Eye (tissue), 1 donor: ENCODE data around the gene AEN.

Experiments
- DNase-seq: peaks from one replicate; pipeline ENCODE4 v3.0.0-alpha.2; 2015

The AEN gene, protein sequence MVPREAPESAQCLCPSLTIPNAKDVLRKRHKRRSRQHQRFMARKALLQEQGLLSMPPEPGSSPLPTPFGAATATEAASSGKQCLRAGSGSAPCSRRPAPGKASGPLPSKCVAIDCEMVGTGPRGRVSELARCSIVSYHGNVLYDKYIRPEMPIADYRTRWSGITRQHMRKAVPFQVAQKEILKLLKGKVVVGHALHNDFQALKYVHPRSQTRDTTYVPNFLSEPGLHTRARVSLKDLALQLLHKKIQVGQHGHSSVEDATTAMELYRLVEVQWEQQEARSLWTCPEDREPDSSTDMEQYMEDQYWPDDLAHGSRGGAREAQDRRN

DNA sequence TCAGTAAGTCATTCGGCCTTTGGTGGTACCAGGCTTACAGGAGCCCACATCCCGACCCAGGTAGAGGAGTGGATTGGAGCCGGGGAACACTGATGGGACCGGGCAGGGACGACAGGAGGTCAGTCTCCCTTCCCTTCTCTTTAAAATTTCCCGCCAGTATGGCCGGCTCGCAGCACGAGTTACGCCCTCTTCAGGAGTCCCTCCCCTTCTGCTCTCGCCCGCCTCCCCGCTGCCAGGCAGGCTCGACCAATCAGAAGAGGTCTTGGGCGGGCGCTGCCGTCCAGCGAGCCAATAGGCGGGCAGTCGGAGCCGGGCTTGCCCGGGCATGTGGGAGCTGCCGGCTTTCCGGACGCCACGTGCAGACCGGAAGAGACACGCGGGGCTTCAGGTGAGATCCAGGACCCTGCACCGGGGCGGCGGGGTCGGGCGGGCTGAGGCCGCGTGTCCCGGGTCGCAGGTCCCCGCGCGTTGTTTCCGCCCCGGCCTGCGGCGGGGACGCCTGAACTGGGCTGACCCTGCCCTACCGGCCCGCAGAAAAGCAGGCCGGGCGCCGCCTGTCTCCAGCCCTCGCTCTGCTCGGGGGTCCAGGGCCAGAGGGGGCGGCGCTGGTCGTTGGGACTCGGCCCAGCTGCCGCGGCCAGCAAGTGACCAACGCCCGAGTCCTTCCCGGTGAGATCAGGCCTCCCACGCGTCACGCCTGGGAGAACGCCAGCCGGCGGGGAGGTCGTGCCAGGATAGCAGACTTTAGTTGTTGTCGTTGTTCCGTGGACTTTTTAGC is at the start of gene AEN:
Gene AEN, plus strand, starts transcription at position 346 of the 778 bp plus-strand sequence. CDS start 4,870 bp downstream, outside the sequence.
- DNase-seq, result peak; percentile 97

DNA sequence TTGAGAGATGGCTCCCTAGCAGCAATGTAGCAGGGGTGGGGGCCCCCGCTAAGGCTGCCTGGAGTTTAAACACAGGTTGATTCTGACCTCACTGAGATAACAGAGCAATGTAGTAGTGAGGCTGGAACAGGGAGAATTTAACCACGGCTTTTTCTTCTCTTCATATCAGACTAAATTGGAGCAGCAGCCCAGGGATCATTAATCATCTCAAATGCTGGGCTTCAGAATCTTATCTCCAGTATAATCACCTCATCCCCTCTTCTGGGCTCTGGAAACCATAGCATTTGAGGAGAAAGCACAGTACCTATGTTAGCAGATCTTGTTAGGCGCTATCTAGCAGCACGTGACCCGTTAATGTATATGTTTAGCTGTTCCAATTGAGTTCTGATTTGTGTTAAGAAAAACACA is 49.3 kb upstream of the AEN start:
- no peak for DNase-seq

DNA sequence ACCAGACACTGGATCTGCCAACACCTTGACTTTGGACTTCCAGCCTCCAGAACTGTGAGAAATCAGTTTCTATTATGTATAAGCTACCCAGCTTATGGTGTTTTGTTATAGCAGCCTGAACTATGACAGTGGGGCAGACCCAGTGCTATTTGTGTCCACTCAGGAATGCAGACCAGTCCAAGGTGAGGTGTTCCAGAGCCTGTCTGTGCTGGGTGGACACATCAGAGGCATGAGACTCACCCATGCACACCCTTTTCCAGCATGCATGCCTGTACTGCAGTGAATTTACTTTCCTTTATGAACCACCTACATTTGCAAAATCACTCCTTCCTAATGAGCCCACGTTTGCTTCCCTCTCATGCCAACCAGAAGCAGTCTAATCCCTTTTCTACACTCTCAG is 47.1 kb upstream of the AEN start:
- no peak for DNase-seq

DNA sequence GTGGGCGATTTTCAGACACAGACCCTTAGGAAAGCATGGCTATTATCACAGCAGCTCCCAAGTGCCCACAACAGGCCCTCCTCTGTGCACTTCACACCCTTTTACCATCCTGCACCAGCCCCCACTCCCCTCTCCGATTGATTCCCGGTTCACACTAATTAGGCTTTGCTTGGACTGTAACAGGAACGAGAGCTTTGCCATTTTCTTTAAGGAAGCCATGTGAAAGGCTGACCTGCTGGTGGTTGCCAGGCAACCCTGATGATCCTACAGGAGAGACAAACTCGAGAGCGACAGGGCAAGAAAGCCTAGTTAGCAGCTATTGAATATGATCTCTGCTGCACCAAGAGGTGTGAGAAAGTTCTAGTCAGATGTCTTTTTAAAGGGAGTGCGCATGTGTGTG is 46.5 kb upstream of the AEN start:
- peak; percentile 86 for DNase-seq

DNA sequence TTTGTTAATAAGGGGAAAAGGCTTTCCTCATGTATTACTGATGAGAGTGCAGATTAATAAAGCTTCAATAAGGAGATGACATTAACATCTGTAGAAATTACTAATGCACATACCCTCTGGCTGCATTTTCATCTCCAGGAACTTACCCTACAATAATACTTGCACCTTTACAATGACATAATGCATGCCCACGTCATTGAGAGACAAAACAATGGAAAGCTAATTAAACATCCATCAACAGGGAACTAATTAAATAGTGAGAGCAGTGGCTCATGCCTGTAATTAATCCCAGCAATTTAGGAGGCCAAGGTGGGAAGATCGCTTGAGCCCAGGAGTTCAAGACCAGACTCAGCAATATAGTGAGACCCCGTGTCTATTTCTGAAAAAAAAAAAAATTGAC is 41.8 kb upstream of the AEN start:
- no peak for DNase-seq

DNA sequence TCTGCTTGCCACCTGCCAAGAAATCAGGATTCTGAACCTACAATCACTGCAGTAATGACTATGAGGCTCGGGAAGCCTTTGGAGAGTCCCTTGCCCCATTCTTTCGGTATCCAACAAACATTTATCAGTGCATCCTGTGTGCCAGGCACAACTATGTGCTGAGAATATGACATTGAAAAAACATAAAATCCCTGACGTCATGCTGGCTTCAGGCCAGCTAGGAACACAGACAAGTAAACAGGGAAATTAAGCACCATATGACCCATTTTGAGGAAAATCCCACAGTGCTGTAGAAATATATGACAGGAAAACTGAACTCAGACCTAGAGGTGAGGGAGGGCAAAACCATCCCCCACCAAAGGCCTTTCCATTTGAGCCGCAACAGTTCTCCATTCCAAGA is 40.6 kb upstream of the AEN start:
- no peak for DNase-seq

DNA sequence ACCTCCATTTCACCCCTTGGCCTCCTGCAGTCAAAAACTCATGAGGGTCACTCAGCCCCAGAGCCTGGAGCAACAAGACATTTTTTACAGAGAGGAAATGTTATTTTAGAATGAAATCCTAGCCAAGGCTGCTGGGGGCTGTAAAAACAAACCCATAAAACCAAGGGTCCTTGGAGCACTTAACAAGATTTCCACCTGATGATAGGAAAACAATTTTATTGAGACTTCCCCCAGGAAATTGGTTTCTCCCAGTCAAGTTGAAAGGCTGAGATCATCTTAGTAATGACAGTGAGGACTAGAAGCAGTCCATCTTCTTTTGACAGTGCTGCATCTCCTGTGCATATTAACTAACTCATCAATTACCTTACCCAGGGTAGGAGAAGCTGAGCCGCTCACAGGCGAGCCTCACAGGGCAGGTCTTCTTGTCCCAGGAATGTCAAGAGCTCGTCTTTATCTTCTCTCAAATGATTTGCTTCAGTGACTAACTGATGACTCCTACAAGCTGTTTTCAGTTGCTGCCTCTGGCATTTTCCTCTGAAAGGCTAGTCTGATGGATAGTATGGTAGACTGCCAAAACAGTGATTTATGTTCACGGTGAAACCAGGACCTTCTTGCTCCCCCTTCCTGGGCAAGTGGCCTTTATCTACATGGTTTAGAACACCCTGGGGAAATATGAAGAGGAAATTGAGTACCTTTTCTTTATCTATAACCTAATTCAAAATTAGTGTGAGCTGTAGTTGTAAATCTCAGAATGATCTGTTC is 34.6 kb upstream of the AEN start:
- no peak for DNase-seq

DNA sequence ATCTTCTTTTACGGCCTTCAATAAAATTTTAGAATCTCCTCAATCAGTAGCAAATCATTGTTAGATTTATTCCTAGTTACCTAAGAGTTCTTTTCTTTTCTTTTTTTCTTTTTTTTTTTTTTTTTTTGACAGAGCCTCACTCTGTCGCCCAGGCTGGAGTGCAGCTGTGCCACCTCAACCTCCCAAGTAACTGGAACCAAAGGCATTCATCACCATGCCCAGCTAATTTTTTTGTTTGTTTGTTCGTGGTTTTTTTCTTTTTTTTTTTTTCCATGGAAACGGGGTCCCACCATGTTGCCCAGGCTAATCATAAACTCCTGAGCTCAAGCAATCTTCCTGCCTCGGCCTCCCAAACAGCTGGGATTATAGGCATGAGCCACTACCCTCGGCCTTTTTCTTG is 30.4 kb upstream of the AEN start:
- DNase-seq, result no peak

DNA sequence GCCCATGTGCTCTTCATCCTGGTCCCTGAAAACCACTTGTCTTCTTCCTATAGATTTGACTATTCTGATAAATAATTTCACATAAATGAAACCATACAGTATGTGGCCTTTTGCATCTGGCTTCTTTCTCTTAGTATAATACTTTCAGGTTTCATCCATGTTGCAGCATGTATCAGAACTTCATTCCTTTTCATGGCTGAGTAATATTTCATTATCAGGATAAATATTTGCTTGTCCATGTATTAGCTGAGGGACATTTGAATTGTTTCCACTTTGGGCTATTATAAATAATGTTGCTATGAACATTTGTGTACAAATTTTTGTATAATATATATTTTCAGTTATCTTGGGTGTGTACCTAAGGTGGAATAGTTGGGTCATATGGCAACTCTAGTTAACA is 29.8 kb upstream of the AEN start:
- DNase-seq, result no peak

DNA sequence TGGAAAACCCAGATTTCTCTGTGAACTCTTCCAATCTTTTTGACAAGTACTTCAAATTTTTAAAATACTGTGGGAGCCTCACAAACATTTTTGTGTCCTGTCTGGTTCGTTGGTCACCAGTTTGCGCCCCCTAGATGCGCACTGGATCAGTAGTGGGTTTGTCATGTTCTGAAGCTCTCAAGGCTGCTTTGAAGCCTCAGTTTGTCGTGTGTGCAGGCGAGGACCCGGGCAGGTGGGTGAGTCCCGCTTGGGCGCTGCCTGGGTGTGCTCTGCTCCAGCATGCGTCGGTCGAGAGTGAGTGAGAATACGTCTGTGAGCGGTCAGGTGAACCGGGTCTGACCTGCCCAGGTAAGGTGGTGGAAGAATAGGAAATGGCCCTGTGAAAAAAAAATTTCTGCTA is 17.3 kb upstream of the AEN start:
- DNase-seq, result peak; percentile 23

DNA sequence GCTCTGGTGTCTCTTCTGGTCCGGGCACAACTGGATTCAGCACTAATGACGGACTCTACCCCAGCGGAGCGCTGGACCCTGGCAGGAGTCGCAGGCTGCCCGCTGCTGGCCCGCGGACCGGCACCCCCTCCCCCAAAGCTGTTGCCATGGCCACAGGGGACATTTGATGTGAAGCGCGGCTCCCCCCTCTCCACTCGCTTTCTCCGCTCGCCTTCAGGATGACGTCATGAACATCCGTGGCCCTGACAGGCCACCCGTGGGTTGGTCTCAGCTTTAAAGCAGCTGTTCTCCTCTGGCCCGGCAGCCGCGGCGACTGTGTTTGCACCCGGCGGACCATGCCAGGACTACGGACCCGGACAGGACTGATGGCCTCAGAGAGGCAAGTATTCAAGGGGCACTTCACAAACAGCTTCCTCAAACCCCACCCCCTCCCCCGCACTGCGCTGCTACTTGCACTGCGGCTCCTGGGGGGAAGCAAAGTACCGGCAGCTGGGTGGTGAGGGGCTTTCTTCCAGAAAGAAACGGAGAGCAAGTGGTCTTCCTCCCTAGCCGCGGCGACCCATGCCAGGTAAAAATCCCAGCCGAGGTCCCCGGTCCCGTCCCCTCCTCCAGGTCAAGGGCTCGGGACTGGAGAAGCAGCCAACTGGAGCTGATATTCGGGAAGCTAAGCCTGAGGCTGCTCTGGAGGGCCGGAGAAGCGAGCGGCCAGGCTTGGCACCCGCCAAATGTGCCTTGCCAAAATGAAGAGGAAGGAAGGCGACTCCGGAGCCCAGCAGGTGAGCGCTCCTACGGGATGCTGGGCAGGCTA is 16.6 kb upstream of the AEN start:
- peak; percentile 67 for DNase-seq

DNA sequence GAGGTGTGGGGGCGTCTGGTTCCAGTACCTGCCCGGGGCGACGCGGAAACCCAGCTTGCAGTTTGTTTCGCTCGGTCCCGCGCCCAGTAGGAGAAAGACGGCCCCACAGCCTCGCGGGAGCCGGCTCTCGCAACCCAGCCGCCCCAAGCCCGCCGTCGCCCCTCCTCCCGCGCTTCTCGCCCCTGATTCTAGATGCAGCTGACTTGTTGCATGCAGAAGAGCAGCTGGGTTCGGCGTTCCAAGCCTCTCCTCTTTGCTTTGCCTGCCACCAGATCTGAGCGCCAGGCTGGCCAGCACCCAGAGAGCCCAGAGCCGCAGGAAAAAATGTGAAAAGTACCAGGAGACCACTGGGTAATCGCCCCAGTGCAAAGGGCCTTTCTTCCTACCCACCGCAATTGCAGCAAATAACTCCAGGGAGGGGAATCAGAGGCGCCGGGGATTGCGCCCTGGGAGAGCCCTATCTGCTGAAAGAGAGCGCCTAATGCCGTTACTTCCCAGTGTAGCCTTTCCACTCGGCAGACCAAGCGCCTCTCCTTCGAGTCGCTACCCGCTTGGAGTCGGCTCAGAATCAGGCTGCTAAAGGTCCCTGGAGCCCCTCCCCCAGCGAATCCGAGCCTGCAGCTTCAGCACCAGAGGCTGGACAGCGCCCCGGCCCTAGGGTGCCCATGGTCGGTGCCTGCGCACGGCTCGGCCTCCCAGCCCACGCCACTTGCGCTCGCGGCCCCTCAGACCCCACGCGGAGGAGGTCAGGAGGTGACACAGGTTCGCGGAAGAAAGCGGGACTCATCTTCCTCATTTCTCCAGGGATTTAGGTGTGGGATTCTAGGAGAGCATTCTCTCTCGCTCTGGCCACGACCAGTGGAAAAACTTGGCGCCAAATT is 15.7 kb upstream of the AEN start:
- peak; percentile 86 for DNase-seq

DNA sequence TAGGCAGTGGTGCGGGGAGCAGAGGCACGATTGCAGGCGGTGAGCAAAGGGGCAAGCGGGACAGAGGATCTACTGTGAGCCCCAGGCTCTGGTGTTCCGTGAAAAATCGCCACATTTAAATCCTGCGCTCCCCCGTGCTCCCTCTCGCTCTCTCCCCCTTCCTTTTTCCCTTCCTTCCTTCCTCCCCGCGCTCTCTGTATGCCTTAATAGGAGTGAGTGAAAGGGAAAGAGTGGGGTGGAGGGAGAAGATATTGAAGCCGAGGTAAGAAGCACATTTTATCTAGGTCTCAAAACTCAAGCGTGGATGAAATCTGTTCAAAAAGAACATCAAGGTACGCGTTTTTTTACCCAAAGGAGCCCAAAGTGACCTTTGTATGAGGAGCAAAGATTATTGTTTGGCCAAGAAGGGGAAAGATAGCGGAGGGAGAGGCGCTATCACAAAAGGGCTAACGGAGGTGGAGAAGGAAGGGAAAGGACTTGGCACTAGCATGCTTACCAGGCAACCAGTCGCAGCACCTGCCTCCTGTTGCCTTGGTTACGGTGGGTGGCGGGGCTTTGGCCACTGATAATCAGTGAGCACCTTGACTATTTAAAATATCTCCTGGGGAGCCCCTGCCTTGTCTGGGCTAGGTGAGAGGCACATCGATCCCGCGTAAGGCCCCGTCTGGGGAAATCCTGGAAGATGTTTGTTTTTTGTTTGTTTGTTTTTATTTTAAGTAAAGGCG is 14.9 kb upstream of the AEN start:
- peak; percentile 22 for DNase-seq

DNA sequence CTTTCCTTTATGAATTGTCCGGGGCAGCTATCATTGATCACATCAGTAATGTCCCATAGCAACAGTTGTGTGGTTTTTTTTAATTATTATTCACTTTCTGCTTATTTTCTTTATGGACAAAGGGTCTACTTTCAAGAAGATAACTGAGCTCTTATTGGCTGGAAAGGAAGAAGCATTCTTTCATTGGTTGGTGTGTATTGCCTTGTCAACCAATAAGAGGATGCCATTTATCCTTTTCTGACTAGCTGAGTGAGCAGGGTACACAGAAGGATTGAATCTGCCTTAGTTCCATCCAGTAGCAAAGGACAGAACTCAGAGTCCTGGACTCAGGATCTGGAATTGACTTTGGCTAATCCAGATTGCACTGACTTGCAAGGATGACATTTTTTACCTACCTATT is 13.2 kb upstream of the AEN start:
- no peak for DNase-seq

DNA sequence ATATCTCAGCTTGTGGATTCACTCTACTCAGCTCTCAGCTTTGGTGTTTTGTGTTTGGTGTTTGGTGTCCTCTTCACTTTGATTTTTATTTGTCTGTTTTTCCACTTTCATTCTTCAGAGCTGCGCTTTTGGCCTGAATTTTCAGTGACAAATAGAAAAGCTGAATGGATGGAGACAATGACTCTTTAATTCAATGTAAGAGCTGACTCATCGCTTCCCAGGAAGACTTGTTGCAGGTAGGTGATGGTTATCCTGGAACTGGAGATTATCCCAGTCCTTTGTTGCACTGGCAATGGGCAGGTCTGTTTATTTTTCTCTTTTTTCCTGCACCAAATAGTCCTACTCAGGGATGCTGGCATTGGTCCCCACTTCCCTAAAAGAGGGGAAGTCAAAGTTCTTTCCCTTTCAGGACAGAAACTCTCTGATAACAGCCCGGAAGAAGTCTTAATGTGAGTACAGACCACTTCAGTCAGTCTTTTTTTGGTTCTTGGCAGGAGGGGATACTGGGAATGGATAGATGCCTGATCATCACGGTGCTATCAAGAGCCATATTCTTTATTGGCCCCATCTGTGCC is 12.4 kb upstream of the AEN start:
- DNase-seq, result no peak

DNA sequence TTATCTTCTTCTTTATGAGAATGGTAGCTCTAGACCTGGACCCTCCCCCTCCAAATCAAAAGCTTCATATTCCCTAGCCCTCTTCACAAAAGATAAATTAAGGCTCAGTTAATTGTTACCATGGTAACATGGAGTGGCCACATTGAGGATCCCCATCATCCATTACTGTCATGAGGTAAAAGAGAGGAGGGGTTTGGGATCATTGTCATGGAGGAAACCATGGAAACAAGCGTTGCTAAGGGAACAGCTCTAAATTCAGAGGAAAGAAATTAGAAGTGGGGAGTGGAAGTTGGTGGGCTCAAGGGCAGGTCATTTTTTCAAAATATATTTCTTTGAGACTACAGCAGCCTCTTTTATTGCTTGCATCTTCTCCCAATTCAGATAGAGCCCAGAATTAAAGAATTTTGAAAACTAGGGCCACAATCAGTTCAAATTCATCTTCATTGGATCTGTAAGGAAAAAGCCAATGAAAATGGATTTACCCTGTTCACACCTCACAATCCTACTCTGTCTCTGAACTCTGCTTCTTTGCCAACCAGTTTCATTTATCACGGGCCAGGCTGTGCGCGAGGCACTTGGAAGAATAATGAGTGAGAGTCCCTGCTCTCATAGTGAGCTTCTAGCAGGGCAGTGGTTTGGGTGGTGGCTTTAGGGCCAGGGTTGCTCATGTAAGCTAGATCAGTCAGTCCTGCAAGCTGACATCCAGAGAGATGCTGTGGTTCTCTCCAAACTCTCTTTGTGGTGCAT is 11.6 kb upstream of the AEN start:
- DNase-seq, result peak; percentile 21

DNA sequence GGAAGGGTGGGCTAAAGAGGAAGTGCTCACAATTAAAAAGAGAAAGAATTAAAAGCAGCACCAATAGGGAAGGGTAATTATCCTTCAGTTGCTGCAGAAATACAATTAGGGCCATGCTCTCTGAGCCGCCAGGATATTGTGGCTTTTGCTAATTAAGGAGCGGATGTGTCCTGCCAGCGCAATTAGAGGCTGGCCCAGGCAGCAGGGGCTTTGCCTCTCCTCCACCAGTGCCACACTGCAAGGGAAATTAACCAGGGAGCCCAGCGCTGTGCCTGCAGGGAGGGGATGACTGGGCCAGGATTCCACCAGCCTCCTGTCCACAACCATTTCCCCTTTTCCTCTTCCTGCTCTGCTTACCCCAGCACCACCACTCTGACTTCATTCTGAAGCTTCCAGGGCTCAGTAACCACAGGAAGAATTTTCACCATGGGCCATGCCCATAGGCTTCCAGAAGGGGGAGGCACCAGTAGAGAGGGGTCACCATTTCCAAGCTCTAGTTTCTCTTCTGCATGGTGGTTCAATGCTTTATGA is 10.4 kb upstream of the AEN start:
- DNase-seq, result peak; percentile 58

DNA sequence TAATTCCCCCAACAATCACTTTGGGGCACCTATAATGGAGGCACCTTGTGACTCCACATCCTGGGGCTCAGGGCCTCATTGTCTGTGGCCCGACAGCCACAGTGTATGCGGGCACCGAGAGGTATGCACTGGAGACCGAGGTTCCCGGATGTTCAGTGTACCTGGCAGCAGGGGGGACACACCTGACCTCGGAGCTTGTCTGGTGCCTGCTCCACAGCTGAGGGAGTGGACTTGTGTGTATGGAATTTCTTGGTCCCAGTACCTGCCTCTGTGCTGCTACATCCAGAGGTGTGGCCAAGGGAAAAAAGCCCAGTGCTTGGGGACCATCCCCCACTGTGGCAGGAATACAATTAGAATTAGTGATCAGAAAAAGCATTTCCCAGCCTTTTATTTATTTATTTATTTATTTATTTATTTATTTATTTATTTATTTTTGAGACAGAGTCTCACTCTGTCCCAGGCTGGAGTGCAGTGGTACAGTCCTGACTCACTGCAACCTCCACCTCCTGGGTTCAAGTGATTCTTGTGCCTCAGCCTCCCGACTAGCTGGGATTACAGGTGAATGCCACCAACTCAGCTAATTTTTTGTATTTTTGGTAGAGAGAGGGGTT is 8.8 kb upstream of the AEN start:
- no peak for DNase-seq
